GM18909 (cell line): Measurements from ENCODE around the gene VLDLR.
"Not testable (repeated sequence)": the region's sequence is repeated elsewhere in the genome, so short reads cannot be mapped to it uniquely, and the experiment has no call there.

Experiments
- ATAC-seq: cut with Tn5 transposase; IDR thresholded peaks from one replicate; pipeline ENCODE4 v1.9.1; 2021; ENCODE audit warnings: mild to moderate bottlenecking; ENCODE audit not compliant: unreplicated experiment, poor library complexity

Gene VLDLR

GRCh38 chr9:2707256-2707655, 85.7 kb downstream of the VLDLR start:
- ATAC-seq = not testable (repeated sequence)
